ENCODE data around the gene EML1. TPM values are rescaled to one million over a fixed set of nuclear protein-coding genes. Genes with fewer than 3 reads are reported as not detected.

The EML1 gene
- total and polyA plus RNA-seq, 2 of the 13 experiments (the other 11 are each of a cell fraction or from before 2014, with no cell fraction given) = 0.59 to 1.7 TPM

DNA sequence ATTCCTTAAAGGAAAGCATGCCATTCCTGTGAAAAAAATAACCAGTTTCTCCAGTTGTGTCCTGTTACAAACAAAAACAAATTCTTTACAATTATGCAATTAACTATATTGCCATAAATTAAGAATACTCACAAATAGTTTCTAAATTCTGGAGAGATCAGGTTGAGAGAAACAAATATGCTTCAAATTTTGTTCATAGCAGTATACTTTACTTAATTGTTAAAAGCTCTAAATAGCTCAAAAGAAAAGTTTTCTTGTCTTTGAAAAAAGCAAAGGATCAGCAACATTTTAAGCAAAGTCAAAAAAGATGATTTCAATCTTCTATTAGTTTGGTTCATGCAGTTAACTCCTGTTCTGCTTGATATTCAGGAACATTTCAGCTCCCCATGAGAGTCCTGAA, 109.7 kb downstream of the EML1 start:
- no peak for FAIRE-seq
- DNase-seq (ENCODE audit: low spot score) = no peak
- Histone ChIP-seq H3K9ac (ENCODE audit: insufficient read depth, low read depth, low read length) (no peak overlapping the region), H3K27me3 (ENCODE audit: control insufficient read depth in 1 of 2, insufficient read depth in 2 of 2, low read length in 2 of 2) (no peaks in the 10 kb centered on the region), H3K36me3 (replicated peaks in 1 of 2; ENCODE audit: control insufficient read depth in 1 of 2, insufficient read depth in 2 of 2, low read length in 2 of 2) (no peaks in the 10 kb centered on the region), H3K9me3 (ENCODE audit: low read length) (peaks cover 4% of the 10 kb centered on the region; the same call in 1 of the 2 replicates), H3K27ac (ENCODE audit: extremely low read length, insufficient read depth, low read length) (no peak overlapping the region), H2AFZ (ENCODE audit: low read length) (no peak overlapping the region), H3K4me3 (replicated peaks in 1 of 3; ENCODE audit: insufficient read depth in 1 of 3, low read depth in 2 of 3, low read length in 3 of 3) (no peak overlapping the region), H3K79me2 (ENCODE audit: insufficient read depth, low read length) (no peaks in the 10 kb centered on the region), H3K4me2 (ENCODE audit: low read depth, low read length) (no peak overlapping the region), H3K4me1 (ENCODE audit: insufficient read depth, low read length) (peaks cover 23% of the 10 kb centered on the region), H4K20me1 (ENCODE audit: insufficient read depth, low read length) (no peaks in the 10 kb centered on the region)
- intact Hi-C loops (cut with micrococcal nuclease; ENCODE audit: unreplicated experiment) = no loop called here
- in situ Hi-C loops (cut with HindIII; ENCODE audit: extremely low pct_ligation_motif_present, low pct_unique_long_range_greater_than_20kb) = no loop called here
- no TSS peak for BruUV-seq (replicated peaks)
- ChIA-PET CTCF (ENCODE audit: low intra/inter-chr PET ratio, low total read pairs) (no interaction called here), POLR2A (no interaction called here)
- TF ChIP-seq ZNF256 (CRISPR knock-in tag; conservative IDR thresholded peaks at IDR 0.05) = no peak
- TF ChIP-seq SMARCE1 (IDR thresholded peaks at IDR 0.05; ENCODE audit: borderline replicate concordance) = no peak
- TF ChIP-seq, protein P1, sequence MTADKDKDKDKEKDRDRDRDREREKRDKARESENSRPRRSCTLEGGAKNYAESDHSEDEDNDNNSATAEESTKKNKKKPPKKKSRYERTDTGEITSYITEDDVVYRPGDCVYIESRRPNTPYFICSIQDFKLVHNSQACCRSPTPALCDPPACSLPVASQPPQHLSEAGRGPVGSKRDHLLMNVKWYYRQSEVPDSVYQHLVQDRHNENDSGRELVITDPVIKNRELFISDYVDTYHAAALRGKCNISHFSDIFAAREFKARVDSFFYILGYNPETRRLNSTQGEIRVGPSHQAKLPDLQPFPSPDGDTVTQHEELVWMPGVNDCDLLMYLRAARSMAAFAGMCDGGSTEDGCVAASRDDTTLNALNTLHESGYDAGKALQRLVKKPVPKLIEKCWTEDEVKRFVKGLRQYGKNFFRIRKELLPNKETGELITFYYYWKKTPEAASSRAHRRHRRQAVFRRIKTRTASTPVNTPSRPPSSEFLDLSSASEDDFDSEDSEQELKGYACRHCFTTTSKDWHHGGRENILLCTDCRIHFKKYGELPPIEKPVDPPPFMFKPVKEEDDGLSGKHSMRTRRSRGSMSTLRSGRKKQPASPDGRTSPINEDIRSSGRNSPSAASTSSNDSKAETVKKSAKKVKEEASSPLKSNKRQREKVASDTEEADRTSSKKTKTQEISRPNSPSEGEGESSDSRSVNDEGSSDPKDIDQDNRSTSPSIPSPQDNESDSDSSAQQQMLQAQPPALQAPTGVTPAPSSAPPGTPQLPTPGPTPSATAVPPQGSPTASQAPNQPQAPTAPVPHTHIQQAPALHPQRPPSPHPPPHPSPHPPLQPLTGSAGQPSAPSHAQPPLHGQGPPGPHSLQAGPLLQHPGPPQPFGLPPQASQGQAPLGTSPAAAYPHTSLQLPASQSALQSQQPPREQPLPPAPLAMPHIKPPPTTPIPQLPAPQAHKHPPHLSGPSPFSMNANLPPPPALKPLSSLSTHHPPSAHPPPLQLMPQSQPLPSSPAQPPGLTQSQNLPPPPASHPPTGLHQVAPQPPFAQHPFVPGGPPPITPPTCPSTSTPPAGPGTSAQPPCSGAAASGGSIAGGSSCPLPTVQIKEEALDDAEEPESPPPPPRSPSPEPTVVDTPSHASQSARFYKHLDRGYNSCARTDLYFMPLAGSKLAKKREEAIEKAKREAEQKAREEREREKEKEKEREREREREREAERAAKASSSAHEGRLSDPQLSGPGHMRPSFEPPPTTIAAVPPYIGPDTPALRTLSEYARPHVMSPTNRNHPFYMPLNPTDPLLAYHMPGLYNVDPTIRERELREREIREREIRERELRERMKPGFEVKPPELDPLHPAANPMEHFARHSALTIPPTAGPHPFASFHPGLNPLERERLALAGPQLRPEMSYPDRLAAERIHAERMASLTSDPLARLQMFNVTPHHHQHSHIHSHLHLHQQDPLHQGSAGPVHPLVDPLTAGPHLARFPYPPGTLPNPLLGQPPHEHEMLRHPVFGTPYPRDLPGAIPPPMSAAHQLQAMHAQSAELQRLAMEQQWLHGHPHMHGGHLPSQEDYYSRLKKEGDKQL (CRISPR knock-in tag; IDR thresholded peaks at IDR 0.05; ENCODE audit: low read depth) = no peak
- TF ChIP-seq ZBTB21 (CRISPR knock-in tag; IDR thresholded peaks at IDR 0.05) = no peak
- TF ChIP-seq YY1 (IDR thresholded peaks at IDR 0.05; ENCODE audit: insufficient read depth, insufficient replicate concordance, low read depth, low read length) = no peak
- no peak for TF ChIP-seq KLF16 (CRISPR knock-in tag; IDR thresholded peaks at IDR 0.05)
- no peak for TF ChIP-seq SIX1 (CRISPR knock-in tag; IDR thresholded peaks at IDR 0.05; ENCODE audit: borderline replicate concordance)
- no peak for TF ChIP-seq ZNF235 (CRISPR knock-in tag; IDR thresholded peaks at IDR 0.05; ENCODE audit: borderline replicate concordance)
- TF ChIP-seq E2F1 (CRISPR knock-in tag; IDR thresholded peaks at IDR 0.05) = no peak
- no peak for TF ChIP-seq ZNF615 (CRISPR knock-in tag; IDR thresholded peaks at IDR 0.05; ENCODE audit: borderline replicate concordance)
- TF ChIP-seq NPAS2 (CRISPR knock-in tag; IDR thresholded peaks at IDR 0.05; ENCODE audit: borderline replicate concordance) = no peak
- TF ChIP-seq ELF3 (CRISPR knock-in tag; IDR thresholded peaks at IDR 0.05) = no peak
- TF ChIP-seq TBL1XR1 (IDR thresholded peaks at IDR 0.05; ENCODE audit: borderline replicate concordance, low read length, partially characterized antibody) = no peak
- no peak for ATAC-seq
